Endodermal cell (in vitro differentiated cells): Measurements from ENCODE around the gene PCDHGA11. TPM values are rescaled to one million over a fixed set of nuclear protein-coding genes. Genes with fewer than 3 reads are reported as not detected.

Experiments used
- DNase-seq: peaks from one replicate; pipeline ENCODE4 v3.0.0-alpha.2; 2017
- H3K27ac ChIP-seq: 2 replicates; pipeline ENCODE4 v1.5.1; 2013; ENCODE audit warnings: mild to moderate bottlenecking, low read depth, low read length, moderate library complexity
- H3K27me3 ChIP-seq: 2 replicates; pipeline ENCODE4 v1.6.1; 2013; ENCODE audit warnings: mild to moderate bottlenecking, low read length, moderate library complexity; ENCODE audit not compliant: insufficient read depth, control insufficient read depth, poor library complexity, severe bottlenecking
- H3K36me3 ChIP-seq: 2 replicates; pipeline ENCODE4 v1.7.0; 2013; ENCODE audit warnings: mild to moderate bottlenecking, low read length, moderate library complexity; ENCODE audit not compliant: control insufficient read depth, insufficient read depth
- H3K4me1 ChIP-seq: one replicate; pipeline ENCODE4 v1.7.0; 2013; ENCODE audit warnings: low read length; ENCODE audit not compliant: control insufficient read depth, insufficient read depth
- H3K4me3 ChIP-seq: 2 replicates; pipeline ENCODE4 v1.5.1; 2013; ENCODE audit warnings: mild to moderate bottlenecking, low read length, moderate library complexity
- H3K9ac ChIP-seq: 2 replicates; pipeline ENCODE4 v1.6.1; 2013; ENCODE audit warnings: mild to moderate bottlenecking, low read length, moderate library complexity; ENCODE audit not compliant: poor library complexity, severe bottlenecking; ENCODE audit errors: extremely low read depth
- H3K9me3 ChIP-seq: 2 replicates; pipeline ENCODE4 v1.6.1; 2013; ENCODE audit warnings: mild to moderate bottlenecking, low read length, moderate library complexity; ENCODE audit not compliant: control insufficient read depth
- H3K27ac Mint-ChIP-seq: 2 replicates; pipeline ENCODE4 v1.8.0; 2020; ENCODE audit warnings: mixed read lengths
- H3K27me3 Mint-ChIP-seq: 2 replicates; pipeline ENCODE4 v1.8.0; 2021; ENCODE audit warnings: mild to moderate bottlenecking, mixed read lengths; ENCODE audit not compliant: insufficient read depth
- H3K36me3 Mint-ChIP-seq: 2 replicates; pipeline ENCODE4 v1.8.0; 2020; ENCODE audit warnings: low read depth, mixed read lengths
- H3K4me1 Mint-ChIP-seq: 2 replicates; pipeline ENCODE4 v1.8.0; 2020; ENCODE audit warnings: mixed read lengths
- H3K4me3 Mint-ChIP-seq: 2 replicates; pipeline ENCODE4 v1.8.0; 2020; ENCODE audit warnings: mild to moderate bottlenecking, moderate library complexity, mixed read lengths
- H3K9me3 Mint-ChIP-seq: 2 replicates; pipeline ENCODE4 v1.8.0; 2020; ENCODE audit warnings: mild to moderate bottlenecking, mixed read lengths
- WGBS, 2 experiments: methylation state at CpG; one replicate each; pipeline versions ENCODE4 v1.1.5 to v1.1.7; 2013; ENCODE audit warnings: missing lambda C conversion rate in 2 of 2, mixed read lengths in 1 of 2; ENCODE audit not compliant: insufficient coverage in 1 of 2, insufficient read length in 1 of 2; 5-methylcytosine and 5-hydroxymethylcytosine counted together
- total RNA-seq, 2 donors: library from RNA; stranded (reverse); fragmentation: NEBNext Ultra II Directional in 1 of 2; extraction: Animal tissue kit (Norgen Biotek cat#: 25700) in 1 of 2; gene quantifications; 2 replicates in 1 of 2; 3 replicates in 1 of 2; pipeline ENCODE4 v1.2.1, GENCODE V29; 2021
- TF ChIP-seq, protein P1 (sequence below): fragments of 200-600 bp; sonication (generic); conservative IDR thresholded peaks from 2 replicates; pipeline ENCODE4 v1.5.0; 2021; ENCODE audit warnings: antibody characterized with exemption, mild to moderate bottlenecking

PCDHGA11 gene
- total RNA-seq, 2 donors from 2014 or later: 8.5 to 10.6 TPM

DNA sequence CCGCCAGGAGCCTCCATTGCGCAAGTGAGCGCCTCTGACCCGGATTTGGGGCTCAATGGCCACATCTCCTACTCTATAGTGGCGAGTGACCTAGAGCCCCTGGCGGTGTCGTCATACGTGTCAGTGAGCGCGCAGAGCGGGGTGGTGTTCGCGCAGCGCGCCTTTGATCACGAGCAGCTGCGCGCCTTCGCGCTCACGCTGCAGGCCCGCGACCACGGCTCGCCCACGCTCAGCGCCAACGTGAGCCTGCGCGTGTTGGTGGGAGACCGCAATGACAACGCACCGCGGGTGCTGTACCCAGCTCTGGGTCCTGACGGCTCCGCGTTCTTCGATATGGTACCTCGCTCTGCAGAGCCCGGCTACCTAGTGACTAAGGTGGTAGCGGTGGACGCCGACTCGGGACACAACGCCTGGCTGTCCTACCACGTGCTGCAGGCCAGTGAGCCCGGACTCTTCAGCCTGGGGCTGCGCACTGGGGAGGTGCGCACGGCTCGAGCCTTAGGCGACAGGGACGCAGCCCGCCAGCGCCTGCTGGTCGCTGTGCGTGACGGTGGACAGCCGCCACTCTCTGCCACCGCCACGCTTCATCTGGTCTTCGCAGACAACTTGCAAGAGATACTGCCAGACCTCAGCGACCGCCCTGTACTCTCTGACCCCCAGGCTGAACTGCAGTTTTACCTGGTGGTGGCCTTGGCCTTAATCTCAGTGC, 11.1 kb upstream of the PCDHGA11 start:
- no peak overlapping the region for H3K27ac Mint-ChIP-seq
- H3K27me3 ChIP-seq: no peaks in the 10 kb centered on the region
- peaks cover 36% of the 10 kb centered on the region for H3K9me3 ChIP-seq
- H3K4me3 ChIP-seq: no peak overlapping the region
- TF ChIP-seq, protein P1, sequence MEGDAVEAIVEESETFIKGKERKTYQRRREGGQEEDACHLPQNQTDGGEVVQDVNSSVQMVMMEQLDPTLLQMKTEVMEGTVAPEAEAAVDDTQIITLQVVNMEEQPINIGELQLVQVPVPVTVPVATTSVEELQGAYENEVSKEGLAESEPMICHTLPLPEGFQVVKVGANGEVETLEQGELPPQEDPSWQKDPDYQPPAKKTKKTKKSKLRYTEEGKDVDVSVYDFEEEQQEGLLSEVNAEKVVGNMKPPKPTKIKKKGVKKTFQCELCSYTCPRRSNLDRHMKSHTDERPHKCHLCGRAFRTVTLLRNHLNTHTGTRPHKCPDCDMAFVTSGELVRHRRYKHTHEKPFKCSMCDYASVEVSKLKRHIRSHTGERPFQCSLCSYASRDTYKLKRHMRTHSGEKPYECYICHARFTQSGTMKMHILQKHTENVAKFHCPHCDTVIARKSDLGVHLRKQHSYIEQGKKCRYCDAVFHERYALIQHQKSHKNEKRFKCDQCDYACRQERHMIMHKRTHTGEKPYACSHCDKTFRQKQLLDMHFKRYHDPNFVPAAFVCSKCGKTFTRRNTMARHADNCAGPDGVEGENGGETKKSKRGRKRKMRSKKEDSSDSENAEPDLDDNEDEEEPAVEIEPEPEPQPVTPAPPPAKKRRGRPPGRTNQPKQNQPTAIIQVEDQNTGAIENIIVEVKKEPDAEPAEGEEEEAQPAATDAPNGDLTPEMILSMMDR: no peak
- H3K4me1 Mint-ChIP-seq: peaks cover 3% of the 10 kb centered on the region
- no peak for DNase-seq
- no peaks in the 10 kb centered on the region for H3K4me1 ChIP-seq
- H3K36me3 ChIP-seq: no peaks in the 10 kb centered on the region
- no peak overlapping the region for H3K27ac ChIP-seq
- H3K36me3 Mint-ChIP-seq: peaks cover 27% of the 10 kb centered on the region
- peaks cover 23% of the 10 kb centered on the region for H3K27me3 Mint-ChIP-seq
- H3K9me3 Mint-ChIP-seq: peaks cover 31% of the 10 kb centered on the region
- 94 to 96% methylated on average over 64 of the region's 64 CpGs for WGBS, 2 experiments
- no peak overlapping the region for H3K4me3 Mint-ChIP-seq
- no peak overlapping the region for H3K9ac ChIP-seq

DNA sequence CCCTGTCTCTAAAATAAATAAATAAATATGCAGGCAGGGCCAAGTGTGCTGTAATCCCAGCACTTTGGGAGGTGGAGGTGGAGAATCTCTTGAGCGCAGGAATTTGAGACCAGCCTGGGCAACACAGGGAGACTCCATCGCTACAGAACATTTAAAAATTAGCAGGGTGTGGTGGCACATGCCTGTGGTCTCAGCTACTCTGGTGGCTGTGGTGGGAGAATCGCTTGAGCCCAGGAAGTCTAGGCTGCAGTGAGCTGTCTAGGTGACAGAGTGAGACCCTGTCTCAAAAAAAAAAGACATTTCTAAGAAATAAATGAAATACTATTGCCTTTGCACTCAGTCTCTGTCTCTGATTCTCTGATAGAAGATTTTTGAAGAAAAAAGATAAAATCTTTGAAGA, 9.3 kb upstream of the PCDHGA11 start:
- H3K4me3 ChIP-seq: no peak overlapping the region
- H3K36me3 Mint-ChIP-seq: peaks cover 28% of the 10 kb centered on the region
- no peak overlapping the region for H3K27ac Mint-ChIP-seq

DNA sequence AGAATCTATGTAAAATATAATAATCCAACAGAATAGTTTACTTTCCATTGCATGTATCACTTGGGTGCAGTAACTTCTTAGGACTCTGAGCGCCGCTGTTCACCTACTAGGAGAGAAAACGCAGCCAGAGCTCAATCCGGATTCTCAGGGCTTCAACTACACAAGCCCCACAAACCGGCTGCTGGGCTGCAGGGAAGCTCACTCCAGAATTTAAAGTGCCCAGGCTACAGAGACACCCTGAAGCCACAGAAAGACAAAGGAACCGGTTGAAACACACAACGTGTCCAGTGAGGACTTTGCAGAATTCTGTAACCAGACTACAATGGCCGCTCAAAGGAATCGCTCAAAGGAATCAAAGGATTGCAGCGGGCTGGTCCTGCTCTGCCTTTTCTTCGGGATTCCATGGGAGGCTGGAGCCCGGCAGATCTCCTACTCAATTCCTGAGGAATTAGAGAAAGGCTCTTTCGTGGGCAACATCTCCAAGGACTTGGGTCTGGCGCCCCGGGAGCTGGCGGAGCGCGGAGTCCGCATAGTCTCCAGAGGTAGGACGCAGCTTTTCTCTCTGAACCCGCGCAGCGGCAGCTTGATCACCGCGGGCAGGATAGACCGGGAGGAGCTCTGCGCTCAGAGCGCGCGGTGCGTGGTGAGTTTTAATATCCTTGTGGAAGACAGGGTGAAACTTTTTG, 7.9 kb upstream of the PCDHGA11 start, which contains the start of gene PCDHGA10:
TSS of gene PCDHGA10 (plus strand) at position 134 of the 686 bp plus-strand sequence. CDS start at position 323, 189 bp downstream.
- no peak within 1 kb of the TSS for H3K27ac ChIP-seq
- H3K9ac ChIP-seq: peak within 1 kb of the TSS; percentile 50
- H3K4me1 Mint-ChIP-seq: peaks cover 3% of the 10 kb centered on the region
- H3K27ac Mint-ChIP-seq: peak within 1 kb of the TSS; percentile 92
- H3K36me3 Mint-ChIP-seq: peaks cover 30% of the 10 kb centered on the region
- peak; percentile 85 for DNase-seq
- H3K4me1 ChIP-seq: no peaks in the 10 kb centered on the region
- WGBS, 2 experiments: 51 to 57% methylated on average over 17 to 31 of the region's 31 CpGs
- peaks cover 29% of the 10 kb centered on the region for H3K9me3 ChIP-seq
- no peaks in the 10 kb centered on the region for H3K36me3 ChIP-seq
- TF ChIP-seq, protein P1: peak; percentile 89
- H3K9me3 Mint-ChIP-seq: peaks cover 30% of the 10 kb centered on the region
- peak within 1 kb of the TSS; percentile 75 for H3K4me3 ChIP-seq
- peak within 1 kb of the TSS; percentile 80 for H3K4me3 Mint-ChIP-seq
- H3K27me3 Mint-ChIP-seq: peaks cover 26% of the 10 kb centered on the region
- no peaks in the 10 kb centered on the region for H3K27me3 ChIP-seq

More for the DNA sequence above, 9.3 kb upstream of the PCDHGA11 start:
- 89 to 100% methylated on average over 3 of the region's 3 CpGs for WGBS, 2 experiments
- no peak for DNase-seq
- Histone ChIP-seq H3K27me3 (no peaks in the 10 kb centered on the region), H3K9ac (no peak overlapping the region), H3K36me3 (no peaks in the 10 kb centered on the region), H3K4me1 (no peaks in the 10 kb centered on the region), H3K27ac (no peak overlapping the region), H3K9me3 (peaks cover 28% of the 10 kb centered on the region)
- H3K4me3 Mint-ChIP-seq: no peak overlapping the region
- H3K27me3 Mint-ChIP-seq: peaks cover 23% of the 10 kb centered on the region
- peaks cover 3% of the 10 kb centered on the region for H3K4me1 Mint-ChIP-seq
- TF ChIP-seq, protein P1: no peak
- H3K9me3 Mint-ChIP-seq: peaks cover 28% of the 10 kb centered on the region
